ENCODE measurements around the gene ACSM6.

Gene ACSM6

GRCh38 chr10:95244152-95244551, 50.1 kb downstream of the ACSM6 start:
- DNase-seq (ENCODE audit: low read depth in 1 of 2, low spot score in 1 of 2) = no peak

- DNase-seq (ENCODE audit: low read depth in 1 of 2, low spot score in 1 of 2) = no peak
Measured at GRCh38 chr10:95245425-95246055, 51.5 kb downstream of the ACSM6 start.

GRCh38 chr10:95246582-95247051, 52.6 kb downstream of the ACSM6 start:
- DNase-seq (ENCODE audit: low read depth in 1 of 2, low spot score in 1 of 2) = peak in 1 of 2 donors; percentile 8

GRCh38 chr10:95247200-95247880, 53.3 kb downstream of the ACSM6 start:
- DNase-seq (ENCODE audit: low read depth in 1 of 2, low spot score in 1 of 2) = no peak

- no peak for DNase-seq (ENCODE audit: low read depth in 1 of 2, low spot score in 1 of 2)
Measured at GRCh38 chr10:95247881-95248583, 54.0 kb downstream of the ACSM6 start.

- no peak for DNase-seq (ENCODE audit: low read depth in 1 of 2, low spot score in 1 of 2)
Measured at GRCh38 chr10:95248989-95249388, 55.0 kb downstream of the ACSM6 start.

GRCh38 chr10:95249467-95249866, 55.4 kb downstream of the ACSM6 start:
- DNase-seq (ENCODE audit: low read depth in 1 of 2, low spot score in 1 of 2) = no peak

- no peak for DNase-seq (ENCODE audit: low read depth in 1 of 2, low spot score in 1 of 2)
Measured at GRCh38 chr10:95250856-95251255, 56.8 kb downstream of the ACSM6 start.

GRCh38 chr10:95253007-95253406, 59.0 kb downstream of the ACSM6 start:
- DNase-seq (ENCODE audit: low read depth in 1 of 2, low spot score in 1 of 2) = no peak

GRCh38 chr10:95253686-95254085, 59.6 kb downstream of the ACSM6 start:
- no peak for DNase-seq (ENCODE audit: low read depth in 1 of 2, low spot score in 1 of 2)

GRCh38 chr10:95254629-95255028, 60.6 kb downstream of the ACSM6 start:
- DNase-seq (ENCODE audit: low read depth in 1 of 2, low spot score in 1 of 2) = no peak

GRCh38 chr10:95256268-95256667, 62.2 kb downstream of the ACSM6 start:
- DNase-seq (ENCODE audit: low read depth in 1 of 2, low spot score in 1 of 2) = no peak

- DNase-seq (ENCODE audit: low read depth in 1 of 2, low spot score in 1 of 2) = no peak
Measured at GRCh38 chr10:95257849-95258248, 63.8 kb downstream of the ACSM6 start.

- DNase-seq (ENCODE audit: low read depth in 1 of 2, low spot score in 1 of 2) = no peak
Measured at GRCh38 chr10:95260397-95260881, 66.4 kb downstream of the ACSM6 start.

- no peak for DNase-seq (ENCODE audit: low read depth in 1 of 2, low spot score in 1 of 2)
Measured at GRCh38 chr10:95260909-95261552, 67.0 kb downstream of the ACSM6 start.

GRCh38 chr10:95261926-95262325, 67.9 kb downstream of the ACSM6 start:
- DNase-seq (ENCODE audit: low read depth in 1 of 2, low spot score in 1 of 2) = no peak

- DNase-seq (ENCODE audit: low read depth in 1 of 2, low spot score in 1 of 2) = no peak
Measured at GRCh38 chr10:95262763-95263518, 68.9 kb downstream of the ACSM6 start.

GRCh38 chr10:95263864-95264226, 69.8 kb downstream of the ACSM6 start:
- DNase-seq (ENCODE audit: low read depth in 1 of 2, low spot score in 1 of 2) = no peak

GRCh38 chr10:95264227-95265051, 70.4 kb downstream of the ACSM6 start:
- no peak for DNase-seq (ENCODE audit: low read depth in 1 of 2, low spot score in 1 of 2)

GRCh38 chr10:95265572-95265971, 71.5 kb downstream of the ACSM6 start:
- no peak for DNase-seq (ENCODE audit: low read depth in 1 of 2, low spot score in 1 of 2)

Measured in stimulated activated CD4-positive, alpha-beta T cell treated with anti-CD3 and anti-CD28 coated beads, Interleukin-15, amount 100 ng/mL, for 1 hour (primary cell).